NCI-H2196 treated with DMSO at 0.1 percent for 48 hours (cell line): Measurements from ENCODE around the gene CLCN2.

Experiments used
- DNase-seq: peaks from one replicate; lab custom pipeline; 2025; ENCODE audit not compliant: unreplicated experiment; lab: John Stamatoyannopoulos, UW

Gene CLCN2

GRCh38 chr3:184361532-184361931 is at the start of gene CLCN2, which contains the start of gene POLR2H:
CLCN2 (minus strand) TSS chr3:184361605; CDS start chr3:184361479, 126 bp downstream.
POLR2H (plus strand) TSS chr3:184361710; CDS start chr3:184363493, 1,783 bp downstream.
- peak; percentile 71 for DNase-seq

- DNase-seq = no peak
Measured at GRCh38 chr3:184409946-184410500, 48.6 kb upstream of the CLCN2 start.

- DNase-seq = no peak
Measured at GRCh38 chr3:184409331-184409926, 48.0 kb upstream of the CLCN2 start.

- no peak for DNase-seq
Measured at GRCh38 chr3:184405075-184406030, 43.9 kb upstream of the CLCN2 start.

DNA sequence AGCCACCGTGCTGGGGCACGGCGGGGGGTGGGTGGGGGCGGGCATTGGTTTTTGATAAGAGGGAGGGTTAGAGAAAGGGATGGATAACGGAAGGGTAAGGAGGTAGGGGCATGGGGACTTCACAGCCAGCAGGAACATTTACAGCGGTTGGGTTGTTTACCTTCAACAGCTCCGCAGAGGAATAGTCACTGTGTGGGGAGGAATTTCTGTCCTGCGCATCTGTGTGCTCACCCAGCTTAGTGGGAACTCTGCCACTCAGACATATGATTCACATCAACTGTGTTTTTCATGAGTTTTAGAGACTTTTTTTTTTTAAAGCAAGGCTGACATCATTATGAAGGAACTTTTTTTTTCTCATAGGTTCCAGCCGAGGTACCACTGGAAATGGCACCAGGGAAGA is 38.0 kb upstream of the CLCN2 start:
- DNase-seq = no peak

GRCh38 chr3:184395320-184395660 is 33.9 kb upstream of the CLCN2 start:
- no peak for DNase-seq

GRCh38 chr3:184391266-184391665 is 29.9 kb upstream of the CLCN2 start:
- no peak for DNase-seq

GRCh38 chr3:184389935-184390528 is 28.6 kb upstream of the CLCN2 start:
- no peak for DNase-seq

DNA sequence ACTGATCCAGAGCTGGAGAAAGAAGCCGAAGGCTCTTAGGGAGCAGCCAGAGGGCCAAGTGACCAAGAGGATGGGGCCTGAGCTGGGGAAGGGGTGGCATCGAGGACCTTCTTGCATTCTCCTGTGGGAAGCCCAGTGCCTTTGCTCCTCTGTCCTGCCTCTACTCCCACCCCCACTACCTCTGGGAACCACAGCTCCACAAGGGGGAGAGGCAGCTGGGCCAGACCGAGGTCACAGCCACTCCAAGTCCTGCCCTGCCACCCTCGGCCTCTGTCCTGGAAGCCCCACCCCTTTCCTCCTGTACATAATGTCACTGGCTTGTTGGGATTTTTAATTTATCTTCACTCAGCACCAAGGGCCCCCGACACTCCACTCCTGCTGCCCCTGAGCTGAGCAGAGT is 28.0 kb upstream of the CLCN2 start:
- no peak for DNase-seq

DNA sequence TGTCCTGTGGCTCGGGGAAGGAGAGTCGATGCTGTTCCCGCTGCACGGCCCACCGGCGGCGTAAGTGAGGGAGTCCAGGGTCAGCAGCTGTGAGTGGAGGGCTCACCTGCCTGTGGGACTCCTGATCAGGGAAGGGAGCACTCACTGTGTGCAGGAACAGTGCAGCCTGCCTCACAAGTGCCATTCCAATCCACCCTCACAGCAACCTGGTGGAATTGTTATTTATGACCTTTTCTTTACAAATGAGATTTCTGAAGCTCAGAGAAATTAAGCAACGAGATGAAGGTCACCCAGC is 27.5 kb upstream of the CLCN2 start:
- DNase-seq = no peak

GRCh38 chr3:184388164-184388935 is 26.9 kb upstream of the CLCN2 start:
- DNase-seq = no peak

DNA sequence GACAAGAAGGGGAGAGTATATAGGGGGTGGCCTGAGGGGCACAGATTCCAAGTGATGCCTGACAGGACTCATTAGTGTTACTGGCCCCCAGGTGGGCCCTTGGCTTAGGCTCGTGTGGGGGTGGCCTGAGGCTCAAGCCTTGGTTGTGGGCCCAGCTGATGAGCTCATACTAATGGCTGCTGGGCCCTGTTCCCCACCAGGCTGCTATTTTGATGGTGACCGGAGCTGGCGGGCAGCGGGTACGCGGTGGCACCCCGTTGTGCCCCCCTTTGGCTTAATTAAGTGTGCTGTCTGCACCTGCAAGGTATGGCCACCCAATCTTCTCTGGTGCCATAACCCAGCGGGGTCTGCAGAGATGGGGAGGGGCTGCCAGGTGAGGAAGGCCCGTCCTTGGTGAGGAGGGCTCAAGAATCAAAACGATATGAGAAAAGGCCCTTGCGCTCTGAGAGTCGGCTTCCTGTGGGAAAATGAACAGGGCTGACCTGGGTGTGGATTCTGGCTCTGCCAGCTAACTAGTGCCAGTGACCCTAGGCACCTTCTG is 25.8 kb upstream of the CLCN2 start:
- DNase-seq = no peak

DNA sequence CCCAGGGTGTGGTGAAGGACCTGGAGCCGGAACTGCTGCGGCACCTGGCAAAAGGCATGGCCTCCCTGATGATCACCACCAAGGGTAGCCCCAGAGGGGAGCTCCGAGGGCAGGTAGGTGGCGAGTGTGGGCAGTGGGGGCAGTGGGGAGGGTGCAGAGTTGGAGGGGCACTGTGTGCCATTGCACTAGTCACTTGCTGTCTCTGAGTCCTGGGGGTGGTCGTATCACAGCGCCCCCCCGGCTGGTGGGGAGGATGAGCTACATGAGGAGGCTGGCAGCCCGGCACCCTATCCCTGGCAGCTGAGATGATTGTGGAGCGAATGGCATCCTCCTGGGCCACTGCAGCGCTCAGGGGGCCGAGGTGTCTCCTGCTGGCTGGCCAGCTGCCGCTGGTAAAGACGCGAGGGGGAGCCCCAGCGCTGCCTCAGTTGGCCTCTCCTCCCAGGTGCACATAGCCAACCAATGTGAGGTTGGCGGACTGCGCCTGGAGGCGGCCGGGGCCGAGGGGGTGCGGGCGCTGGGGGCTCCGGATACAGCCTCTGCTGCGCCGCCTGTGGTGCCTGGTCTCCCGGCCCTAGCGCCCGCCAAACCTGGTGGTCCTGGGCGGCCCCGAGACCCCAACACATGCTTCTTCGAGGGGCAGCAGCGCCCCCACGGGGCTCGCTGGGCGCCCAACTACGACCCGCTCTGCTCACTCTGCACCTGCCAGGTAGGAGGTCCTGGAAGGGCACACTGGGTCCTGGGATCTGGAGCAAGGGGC is 24.8 kb upstream of the CLCN2 start:
- no peak for DNase-seq

DNA sequence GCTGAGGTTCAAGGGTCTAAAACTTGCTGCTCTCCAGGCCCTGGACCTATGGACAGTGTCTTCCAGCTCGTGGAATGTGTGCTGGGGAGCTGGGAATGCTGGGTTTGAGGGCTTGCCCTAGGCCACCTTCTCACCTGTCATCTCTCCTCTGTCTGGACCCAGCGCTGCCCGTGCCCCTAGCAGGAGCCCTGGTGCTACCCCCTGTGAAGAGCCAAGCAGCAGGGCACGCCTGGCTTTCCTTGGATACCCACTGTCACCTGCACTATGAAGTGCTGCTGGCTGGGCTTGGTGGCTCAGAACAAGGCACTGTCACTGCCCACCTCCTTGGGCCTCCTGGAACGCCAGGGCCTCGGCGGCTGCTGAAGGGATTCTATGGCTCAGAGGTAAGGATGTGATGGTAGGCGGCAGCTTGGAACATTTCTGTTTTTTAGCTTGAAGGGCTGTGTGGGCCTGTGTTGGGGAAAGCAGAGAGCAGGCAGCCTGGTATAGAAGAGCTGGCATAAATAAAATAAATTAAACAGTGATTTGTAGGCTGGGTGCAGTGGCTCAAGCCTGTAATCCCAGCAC is 23.5 kb upstream of the CLCN2 start:
- DNase-seq = no peak

DNA sequence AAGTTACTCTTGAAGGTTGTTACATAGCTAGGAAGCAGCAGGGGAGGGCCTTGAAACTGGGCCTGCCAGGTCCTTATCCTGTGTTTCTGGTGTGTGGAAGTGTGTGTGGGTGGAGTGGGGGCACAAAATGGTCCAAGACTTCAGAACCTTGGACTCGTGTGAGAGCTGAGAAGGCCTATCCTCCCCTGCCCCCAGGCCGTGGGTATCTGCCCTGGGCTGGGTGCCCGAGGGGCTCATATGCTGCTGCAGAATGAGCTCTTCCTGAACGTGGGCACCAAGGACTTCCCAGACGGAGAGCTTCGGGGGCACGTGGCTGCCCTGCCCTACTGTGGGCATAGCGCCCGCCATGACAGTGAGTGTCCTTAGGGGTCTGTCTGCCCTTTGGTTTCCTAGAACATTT is 22.9 kb upstream of the CLCN2 start:
- DNase-seq = no peak

- no peak for DNase-seq
Measured at GRCh38 chr3:184383033-184383740, 21.8 kb upstream of the CLCN2 start.

DNA sequence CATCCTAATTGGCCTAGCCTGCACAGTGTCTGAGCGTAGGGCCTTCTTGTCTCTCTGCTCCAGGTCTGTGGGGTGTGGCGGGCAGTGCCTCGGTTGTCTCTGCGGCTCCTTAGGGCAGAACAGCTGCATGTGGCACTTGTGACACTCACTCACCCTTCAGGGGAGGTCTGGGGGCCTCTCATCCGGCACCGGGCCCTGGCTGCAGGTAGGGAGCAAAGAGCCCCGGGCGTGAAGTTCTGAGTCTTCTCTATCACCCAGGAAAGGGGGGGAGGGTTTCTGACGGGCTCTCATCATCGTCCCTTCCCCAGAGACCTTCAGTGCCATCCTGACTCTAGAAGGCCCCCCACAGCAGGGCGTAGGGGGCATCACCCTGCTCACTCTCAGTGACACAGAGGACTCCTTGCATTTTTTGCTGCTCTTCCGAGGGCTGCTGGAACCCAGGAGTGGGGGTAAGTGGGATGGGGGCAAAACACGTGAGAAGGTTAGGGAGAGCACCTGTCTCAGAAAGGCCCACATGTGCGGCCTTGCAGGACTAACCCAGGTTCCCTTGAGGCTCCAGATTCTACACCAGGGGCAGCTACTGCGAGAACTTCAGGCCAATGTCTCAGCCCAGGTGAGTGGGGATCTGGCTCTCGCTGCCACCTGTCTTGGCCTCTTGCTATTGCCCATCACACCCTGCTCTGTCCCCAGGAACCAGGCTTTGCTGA is 21.1 kb upstream of the CLCN2 start:
- no peak for DNase-seq
